Middle frontal gyrus (tissue), 1 donor: Measurements from ENCODE around the gene TMEM255B.

Source experiments
- DNase-seq: peaks from one replicate; pipeline ENCODE4 v3.0.0-alpha.2; 2015; ENCODE audit warnings: low spot score; ENCODE audit errors: extremely low spot score

TMEM255B gene

DNA sequence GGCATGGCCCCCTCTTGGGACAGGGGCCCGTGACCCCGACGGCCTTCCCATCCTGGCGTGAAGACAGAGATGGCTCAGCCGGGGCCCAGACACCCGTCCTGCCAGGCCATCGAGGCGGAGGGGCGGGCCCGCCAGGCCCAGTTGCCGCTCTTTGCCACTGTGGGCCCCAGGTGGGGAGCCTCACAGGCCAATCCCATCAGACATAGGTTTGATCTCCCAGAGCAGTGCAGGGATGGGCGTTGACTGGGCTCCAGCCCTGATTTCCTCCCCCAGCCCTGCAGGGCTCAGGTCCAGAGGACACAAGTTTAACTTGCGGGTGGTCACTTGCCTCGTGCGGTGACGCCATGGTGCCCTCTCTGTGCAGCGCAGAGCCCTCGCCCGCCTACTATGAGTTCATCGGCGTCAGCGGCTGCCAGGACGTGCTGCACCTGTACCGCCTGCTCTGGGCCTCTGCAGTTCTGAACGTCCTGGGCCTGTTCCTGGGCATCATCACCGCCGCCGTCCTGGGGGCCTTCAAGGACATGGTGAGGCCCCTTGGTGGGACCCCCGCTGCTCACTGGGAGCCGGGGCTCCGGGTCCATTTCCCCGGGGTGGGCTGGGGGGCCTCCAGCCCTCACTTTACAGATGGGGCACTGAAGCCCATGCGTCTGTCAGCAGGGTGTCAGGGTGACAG, 42.4 kb downstream of the TMEM255B start:
- DNase-seq = no peak

DNA sequence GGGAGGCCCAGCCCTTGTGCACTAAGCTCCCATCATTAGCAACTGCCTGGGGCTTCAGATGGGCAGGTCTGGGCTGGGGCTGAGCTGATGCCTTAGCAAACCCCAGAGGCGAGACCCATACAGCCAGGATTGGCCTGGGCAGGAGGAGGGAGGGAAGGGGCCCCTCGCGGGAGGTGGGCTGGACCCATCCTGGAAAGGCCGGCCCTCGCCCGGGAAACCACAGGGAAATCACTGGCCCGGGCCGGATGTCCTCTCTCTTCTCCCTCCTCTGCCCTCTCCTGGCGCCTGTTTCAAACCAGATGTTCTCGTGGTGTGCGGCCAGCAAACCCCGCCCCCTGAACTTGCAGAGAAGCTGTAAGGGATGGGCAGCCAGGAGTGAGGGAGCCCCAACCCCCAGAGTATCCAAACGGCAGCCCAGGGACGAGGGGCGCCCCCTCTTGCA, 43.1 kb downstream of the TMEM255B start:
- no peak for DNase-seq

DNA sequence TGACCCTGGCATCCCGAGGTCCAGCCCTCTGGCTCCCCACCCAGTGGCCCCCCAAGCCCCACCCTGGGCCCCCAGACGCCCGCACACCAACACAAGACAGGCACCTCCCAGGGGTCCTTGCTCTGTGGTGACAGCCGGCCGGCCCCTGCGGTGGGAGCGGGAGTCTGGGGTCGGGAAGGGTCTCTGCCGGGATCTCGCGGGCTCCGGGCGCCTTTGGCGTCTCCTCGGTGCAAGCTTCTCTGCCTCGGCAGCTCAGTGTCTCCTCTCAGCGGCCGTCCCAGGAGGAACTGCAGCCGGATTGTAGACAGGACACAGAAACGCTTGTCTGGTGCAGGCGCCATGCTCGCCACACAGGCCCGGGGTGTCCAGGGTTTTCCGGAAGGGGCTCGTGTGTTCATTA, 43.7 kb downstream of the TMEM255B start:
- no peak for DNase-seq

DNA sequence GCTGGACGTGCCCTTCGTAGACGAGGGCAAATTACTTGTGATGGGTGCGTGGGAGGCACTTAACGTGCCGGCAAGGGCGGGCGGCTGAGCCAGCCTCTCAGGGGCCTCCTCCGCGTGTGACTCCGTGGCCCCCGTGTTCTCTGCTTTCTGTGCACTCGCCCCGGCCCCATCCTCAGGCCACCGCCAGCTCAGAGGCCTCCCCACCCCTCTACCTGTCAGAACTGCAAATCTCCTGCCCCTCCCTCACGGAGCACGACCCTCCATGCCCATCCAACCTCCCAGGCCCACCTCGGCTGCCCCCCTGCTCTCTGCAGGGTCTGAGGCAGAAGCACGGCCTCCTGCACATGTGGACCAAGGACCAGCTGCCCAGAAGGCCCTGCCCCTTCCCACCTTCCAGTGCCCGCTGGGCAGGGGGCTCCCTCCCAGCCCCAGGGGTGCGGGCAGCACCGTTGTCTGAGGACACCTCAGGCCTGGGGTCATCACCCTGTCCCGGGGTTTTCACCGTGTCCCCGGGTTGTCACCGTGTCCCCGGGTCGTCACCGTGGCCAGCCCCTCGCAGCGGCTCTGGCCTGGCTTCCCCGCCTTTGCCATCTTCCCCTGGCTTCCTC, 44.5 kb downstream of the TMEM255B start:
- DNase-seq = no peak

DNA sequence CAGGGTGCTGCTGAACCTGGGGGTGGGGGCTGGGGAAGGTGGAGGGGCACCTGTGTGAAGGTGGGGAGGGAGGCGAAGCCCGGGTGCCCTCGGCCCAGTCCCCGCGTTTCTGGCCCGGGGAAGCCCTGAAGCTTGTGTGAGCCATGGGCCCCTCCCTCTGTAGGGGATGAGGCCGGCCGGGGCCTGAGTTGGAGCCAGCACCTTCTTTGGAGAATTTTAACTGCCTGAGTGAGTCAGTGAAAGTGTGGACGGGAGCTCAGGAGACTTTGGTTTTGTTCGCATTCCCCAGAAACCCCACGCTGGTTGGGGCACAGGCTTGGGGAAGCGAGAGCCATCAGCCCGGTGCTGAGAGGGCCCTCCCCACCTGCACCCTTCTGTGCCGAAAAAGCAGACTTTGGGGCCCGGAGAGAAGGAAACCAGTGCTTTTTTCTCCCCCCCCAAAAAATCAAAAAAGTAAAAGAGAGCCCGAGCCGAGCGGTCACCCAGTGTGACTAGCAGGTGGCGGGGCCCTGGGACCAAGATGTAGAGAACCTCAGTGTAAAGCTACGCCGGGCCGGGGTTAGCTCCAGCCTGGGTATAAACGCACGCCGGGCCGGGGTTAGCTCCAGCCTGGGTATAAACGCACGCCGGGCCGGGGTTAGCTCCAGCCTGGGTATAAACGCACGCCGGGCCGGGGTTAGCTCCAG, 45.1 kb downstream of the TMEM255B start:
- DNase-seq = no peak

DNA sequence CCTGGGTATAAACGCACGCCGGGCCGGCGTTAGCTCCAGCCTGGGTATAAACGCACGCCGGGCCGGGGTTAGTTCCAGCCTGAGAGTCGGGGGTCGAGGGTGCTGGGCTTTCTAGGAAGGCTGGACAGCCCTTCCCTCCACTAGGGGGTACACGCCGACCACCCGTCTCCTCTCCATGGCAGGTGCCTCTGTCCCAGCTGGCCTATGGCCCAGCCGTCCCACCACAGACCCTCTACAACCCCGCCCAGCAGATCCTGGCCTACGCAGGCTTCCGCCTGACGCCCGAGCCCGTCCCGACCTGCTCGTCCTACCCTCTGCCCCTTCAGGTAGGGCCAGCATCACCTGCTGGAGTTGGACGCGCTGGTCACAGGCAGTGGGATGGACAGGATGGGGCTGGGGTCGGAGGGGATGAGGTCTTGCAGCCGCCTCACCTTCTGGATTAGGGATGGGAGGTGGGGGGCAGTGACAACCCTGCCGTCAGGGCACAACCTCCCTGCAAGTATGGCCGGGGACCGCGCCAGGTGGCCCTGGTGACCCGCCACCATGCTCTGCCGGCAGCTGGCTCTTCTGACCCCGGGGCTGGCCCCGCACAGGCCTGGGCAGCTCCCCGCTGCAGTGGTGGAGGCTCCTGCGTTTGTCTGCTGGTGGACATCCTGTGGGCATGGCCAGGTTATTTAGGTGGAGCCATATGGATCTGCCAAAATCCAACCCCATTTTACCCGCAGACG, 45.8 kb downstream of the TMEM255B start:
- no peak for DNase-seq

DNA sequence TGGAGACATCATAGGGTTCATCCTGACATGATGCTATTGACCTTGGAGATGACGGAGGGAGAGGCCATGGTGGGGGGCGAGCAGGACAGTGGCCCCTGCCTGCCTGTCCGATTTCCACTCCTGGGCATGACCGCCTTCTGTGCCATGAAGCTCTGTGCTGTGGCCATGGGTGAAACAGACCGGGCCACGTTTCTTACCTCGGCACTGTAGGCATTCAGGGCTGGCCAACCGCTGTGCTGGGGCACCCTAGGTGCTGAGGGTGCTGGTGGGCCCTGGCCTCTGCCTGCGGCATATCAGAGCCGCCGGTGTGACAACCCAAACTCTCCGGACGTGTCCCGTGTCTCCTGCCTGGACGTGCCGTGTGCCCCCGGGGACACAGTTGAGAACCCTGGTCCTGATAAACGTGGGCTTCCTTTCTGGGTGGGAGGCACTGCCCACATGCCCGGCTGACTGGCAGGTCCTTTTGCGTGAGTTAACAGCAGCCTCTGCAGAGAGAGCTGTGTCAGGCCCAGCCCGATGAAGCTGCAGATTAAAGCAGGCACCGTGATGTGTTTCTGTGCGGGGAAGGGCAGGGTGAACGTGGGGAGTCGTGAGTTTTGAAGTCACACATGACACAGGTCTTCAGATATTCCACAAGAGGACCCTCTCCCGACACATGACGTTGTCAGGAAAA, 46.5 kb downstream of the TMEM255B start:
- DNase-seq = no peak

DNA sequence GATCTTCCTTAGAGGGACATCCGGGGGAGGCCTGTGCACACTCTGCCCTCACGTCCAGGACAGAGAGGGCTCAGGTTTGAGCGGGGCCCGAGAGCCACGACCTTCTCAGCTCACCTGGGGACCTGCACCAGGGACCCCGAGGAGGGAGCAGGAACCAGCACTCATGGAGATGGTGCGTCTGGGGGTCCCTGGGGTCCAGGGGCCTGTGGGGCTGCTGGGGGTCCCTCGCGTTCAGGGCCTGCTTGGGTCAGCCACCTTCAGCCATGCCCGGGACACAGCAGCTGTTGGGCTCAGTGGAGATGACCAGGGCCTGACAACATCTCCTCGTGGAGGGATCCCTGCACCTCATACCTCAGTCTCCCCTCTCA, 47.1 kb downstream of the TMEM255B start:
- no peak for DNase-seq

DNA sequence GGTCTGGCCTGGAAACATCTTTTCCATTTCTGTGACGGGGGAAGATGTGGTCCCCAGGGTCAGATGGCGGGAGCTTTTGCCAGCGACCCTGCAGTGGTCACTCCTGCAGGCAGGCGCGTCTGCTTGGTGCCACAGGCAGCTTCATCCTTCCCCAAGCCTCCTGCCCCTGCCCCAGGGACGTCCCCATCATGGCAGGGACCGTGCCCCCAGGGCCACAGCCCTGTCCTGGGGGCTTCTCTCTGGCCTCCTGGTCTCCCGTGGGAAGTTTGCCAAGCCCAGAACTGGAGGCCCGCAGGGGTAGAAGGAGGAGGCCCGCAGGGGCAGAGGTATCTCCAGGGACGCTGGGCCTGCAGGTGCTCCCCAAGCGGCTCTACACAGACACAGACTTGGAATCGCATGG, 47.5 kb downstream of the TMEM255B start:
- DNase-seq = no peak

DNA sequence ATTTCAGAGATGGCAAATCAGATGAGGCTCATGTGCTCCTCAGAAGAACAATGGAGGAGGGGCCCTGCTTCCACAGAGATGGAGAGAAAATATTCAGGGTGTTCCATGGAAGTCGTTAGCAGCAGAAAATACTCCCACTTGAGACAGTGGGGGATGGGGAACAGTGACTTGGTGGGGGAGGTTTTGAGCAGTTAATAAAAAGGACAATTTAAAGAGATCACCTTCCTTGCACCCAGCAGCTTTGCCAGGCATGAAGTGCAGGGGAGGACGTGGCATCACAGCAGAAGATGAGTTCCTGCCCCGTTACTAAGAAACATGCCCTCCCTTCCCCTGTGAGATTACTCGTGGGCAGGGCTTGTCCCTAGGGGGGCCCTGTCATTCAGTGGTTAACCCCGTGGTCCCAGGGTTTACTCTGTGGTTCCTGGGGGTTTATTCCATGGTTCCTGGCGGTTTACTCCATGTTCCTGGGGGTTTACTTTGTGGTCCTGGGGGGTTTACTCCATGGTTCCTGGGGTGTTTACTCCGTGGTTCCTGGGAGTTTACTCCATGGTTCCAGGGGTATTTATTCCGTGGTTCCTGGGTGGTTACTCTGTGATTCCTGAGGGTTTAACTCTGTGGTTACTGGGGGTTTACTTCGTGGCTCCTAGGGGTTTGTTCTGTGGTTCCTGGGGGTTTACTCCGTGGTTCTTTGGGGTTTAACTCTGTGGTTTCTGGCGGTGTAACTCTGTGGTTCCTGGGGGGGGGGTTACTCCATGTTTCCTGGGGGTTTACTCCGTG, 49.2 kb downstream of the TMEM255B start:
- no peak for DNase-seq

DNA sequence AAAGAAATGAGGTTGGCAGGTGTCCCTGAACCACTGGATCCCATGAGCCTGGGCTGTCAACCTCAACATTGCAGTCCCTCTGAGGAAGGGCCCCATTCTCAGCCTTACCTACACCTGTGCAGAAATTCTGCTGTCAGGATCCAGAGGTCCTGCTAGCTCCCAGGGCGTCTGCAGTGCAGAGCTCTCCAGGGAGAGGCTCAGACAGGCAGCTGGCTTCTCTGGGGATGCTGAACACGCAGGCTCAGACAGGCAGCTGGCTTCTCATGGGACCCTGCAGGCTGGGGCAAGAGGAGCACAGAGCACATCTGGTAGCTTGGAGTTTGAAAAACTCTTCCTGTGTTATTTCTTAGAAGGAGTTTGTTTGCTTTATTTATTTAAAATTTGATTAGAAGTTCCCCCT, 50.9 kb downstream of the TMEM255B start:
- no peak for DNase-seq

DNA sequence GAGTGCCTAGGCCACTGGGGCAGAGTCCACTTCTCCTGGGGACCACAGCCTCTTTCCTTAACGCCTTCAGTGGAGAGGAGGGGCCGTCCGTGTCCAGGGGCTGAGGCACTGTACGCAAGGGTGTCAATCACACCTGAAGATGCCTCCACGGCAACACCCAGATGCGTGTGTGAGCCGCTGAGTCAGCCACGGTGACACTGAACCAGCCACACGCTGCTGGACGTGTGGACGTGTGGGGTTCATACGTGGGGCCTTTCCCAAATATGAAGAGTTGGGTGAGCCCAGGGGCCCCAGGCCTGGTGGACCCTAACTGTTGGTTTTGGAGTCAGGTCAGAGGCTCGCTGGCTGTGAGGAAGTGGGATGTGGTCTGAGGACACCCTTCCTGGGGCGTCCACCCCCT, 51.6 kb downstream of the TMEM255B start:
- DNase-seq = no peak

DNA sequence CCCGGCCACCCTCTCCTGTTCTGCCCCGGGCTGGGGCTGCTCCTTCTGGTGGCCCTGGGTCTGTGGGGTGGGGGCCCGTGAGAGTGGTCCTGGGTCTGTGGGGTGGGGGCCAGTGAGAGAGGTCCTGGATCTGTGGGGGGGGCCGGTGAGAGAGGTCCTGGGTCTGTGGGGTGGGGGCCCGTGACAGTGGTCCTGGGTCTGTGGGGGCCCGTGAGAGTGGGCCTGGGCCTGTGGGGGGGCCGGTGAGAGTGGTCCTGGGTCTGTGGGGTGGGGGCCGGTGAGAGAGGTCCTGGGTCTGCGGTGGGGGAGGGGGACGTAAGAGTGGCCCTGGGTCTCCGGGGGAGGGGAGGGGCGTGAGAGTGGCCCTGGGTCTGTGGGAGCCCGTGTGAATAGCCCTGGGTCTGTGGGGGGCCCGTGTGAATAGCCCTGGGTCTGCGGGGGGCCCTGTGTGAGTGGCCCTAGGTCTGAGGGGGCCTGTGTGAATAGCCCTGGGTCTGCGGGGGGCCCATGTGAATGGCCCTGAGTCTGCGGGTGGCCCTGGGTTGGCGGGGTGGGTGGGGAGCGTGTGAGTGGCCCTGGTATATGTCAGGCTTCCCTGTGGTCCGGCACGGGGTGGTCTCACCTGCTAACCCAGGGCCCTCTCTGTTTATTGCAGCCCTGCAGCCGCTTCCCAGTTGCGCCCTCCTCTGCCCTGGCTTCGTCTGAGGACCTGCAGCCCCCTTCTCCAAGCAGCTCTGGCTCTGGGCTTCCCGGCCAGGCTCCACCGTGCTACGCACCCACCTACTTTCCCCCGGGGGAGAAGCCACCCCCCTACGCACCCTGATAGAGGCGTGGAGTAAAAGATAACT, 52.3 kb downstream of the TMEM255B start:
- DNase-seq = no peak

DNA sequence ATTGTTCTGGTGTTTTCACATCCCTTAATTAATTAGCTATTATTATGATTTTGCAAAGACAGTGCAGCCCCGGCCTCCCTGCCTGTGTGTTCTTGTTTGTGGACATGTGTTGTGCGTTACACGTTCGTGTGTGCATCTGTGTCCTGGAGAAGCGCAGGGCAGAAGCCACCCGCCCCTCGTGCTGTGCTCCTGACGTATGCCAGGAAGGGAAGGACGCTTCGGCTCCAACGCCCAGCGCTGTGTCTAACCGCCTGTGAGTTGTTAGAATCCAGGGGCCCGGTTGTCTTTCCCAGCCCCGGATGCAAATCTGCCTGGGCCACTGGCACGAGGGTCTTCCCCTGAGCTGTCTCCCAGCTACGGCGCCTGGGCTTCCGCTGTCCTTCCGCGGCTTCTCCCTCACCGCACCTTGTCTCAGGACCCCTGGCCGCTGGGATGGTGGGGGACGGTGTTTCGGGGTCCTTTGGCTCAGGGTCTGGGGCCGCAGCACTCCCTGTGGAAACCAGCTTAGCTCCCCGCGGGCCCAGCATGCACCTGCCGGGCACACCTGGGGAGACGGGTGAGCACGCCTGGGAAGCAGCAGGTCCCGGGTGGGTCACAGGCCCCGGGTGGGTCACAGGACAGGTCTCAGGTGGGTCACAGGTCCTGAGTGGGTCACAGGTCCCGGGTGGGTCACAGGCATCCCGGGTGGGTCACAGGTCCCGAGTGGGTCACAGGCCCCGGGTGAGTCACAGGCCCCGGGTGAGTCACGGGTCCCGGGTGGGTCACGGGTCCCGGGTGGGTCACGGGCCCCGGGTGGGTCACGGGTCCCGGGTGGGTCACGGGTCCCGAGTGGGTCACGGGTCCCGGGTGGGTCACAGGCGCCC, 53.4 kb downstream of the TMEM255B start:
- no peak for DNase-seq

DNA sequence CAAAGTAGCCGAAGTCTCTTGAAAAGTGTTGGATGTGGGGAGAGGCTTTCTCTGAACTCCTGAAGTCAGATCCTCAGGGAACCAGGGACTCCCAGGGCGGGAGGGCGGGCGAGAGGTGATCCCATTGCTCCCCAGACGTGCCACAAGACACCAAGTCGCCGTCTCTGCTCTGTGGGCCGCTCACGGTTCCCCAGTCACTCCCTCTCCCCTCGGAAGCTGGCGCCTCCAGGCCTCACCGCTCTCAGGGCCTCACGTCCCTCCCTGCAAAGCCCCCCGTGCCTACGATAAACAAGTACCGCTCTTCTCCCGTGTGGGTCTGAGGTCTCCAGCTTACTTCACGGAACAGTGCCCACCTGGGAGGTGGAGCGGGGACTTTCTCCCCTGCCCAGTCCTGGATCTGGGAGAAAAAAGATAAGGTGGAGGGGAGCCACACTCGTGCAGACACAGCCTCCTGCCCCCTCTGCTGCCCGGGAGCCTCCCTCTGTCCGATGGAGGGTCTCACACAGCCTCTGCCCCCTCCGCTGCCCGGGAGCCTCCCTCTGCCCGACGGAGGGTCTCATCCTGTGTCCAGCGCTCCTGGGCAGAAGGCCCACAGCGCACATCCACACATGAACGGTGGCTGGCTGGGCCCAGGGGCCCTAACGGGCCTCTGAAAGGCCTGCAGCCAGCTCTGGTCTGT, 54.2 kb downstream of the TMEM255B start:
- DNase-seq = no peak

DNA sequence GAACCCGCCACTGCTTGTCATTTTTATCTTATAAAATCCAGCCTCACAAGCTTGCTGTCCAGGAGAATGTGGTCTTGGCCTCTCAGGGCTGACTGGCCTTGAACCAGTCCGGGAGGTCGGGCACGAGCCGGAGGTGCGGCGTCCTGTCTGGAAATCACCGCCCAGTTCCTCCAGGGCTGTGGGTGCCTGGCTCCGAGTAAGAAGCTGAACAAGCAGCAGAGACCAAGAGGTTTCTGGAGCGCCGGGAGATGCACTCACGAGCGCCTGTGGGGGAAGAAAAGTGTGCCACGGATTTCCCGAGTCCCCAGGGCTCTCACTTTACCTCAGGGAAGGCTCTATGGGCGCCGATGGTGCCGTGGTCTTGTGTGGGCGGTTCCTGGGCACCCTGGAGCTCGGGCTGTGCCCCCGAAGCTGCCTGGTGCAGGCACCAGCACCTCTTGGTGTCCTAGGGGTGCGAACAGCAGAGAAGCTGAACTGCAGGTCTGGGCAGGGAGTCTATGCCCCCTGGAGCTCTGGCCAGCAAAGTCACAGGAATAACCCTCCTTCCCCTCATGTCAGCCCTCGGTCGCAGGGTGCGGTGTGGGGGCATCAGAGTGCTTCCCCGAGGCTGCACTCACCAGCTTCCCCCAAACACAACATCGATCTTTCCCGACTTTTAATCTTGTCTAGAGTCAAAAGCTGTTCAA, 54.9 kb downstream of the TMEM255B start:
- DNase-seq = no peak

DNA sequence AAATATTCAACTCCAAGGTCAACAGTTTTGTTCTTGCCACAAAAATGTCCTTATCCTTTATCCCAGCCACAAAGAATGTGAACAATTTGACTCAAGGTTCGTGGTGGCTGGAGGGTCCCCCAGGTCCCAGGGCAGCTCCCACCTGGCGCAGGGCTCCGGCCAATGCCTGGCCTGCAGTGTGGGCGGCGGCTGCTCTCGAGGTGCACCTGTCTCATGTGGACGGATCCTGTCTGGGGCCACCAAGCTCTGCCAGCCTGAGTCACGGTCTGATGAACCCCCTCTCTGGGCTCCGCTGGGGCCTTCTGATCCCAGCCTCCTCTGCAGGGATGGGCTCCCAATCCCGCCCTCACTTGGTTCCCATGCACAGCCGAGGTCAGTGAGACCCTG, 55.4 kb downstream of the TMEM255B start:
- no peak for DNase-seq
